HepG2 (cell line): ENCODE measurements around the gene CDC42EP4. TPM values are rescaled to one million over a fixed set of nuclear protein-coding genes. Genes with fewer than 3 reads are reported as not detected.
A peak's percentile ranks its signal among the peaks of the same experiment; 100 is the strongest.

Experiments used
- AGO1 ChIP-seq: fragments of 200-400 bp; formaldehyde crosslinking; IDR thresholded peaks from 2 replicates; pipeline ENCODE4 v1.6.1; 2017; ENCODE audit warnings: mild to moderate bottlenecking, low read depth, low read length, moderate library complexity; ENCODE audit not compliant: poor library complexity, severe bottlenecking
- BCLAF1 ChIP-seq: fragments of 450-650 bp; IDR thresholded peaks from 2 replicates; pipeline ENCODE4 v1.6.1; 2017; ENCODE audit warnings: mild to moderate bottlenecking
- E2F1 ChIP-seq: sonication (generic); formaldehyde crosslinking; IDR thresholded peaks from 2 replicates; pipeline ENCODE4 v1.5.0; 2020; ENCODE audit warnings: missing genetic modification reagents
- HDAC6 ChIP-seq: fragments of 200-600 bp; sonication (generic); IDR thresholded peaks from 2 replicates; pipeline ENCODE4 v1.7.0; 2017; ENCODE audit warnings: mild to moderate bottlenecking, antibody characterized with exemption, low read length, low read depth
- HNF4G ChIP-seq, 2 experiments: sonication (generic) in 1 of 2; formaldehyde crosslinking in 1 of 2; IDR thresholded peaks; 2 replicates each; pipeline versions ENCODE4 v1.4.0 to v1.6.1; 2011 to 2020; ENCODE audit warnings: borderline replicate concordance in 2 of 2, low read depth in 2 of 2, mild to moderate bottlenecking in 2 of 2, low read length in 1 of 2, missing genetic modification reagents in 1 of 2, moderate library complexity in 1 of 2
- HNRNPLL ChIP-seq: fragments of 200-400 bp; formaldehyde crosslinking; IDR thresholded peaks from 2 replicates; pipeline ENCODE4 v1.6.1; 2017; ENCODE audit warnings: mild to moderate bottlenecking, low read depth, low read length; ENCODE audit not compliant: poor library complexity, severe bottlenecking
- MEF2D ChIP-seq: sonication (generic); formaldehyde crosslinking; IDR thresholded peaks from 2 replicates; pipeline ENCODE4 v1.5.1; 2020; ENCODE audit warnings: mild to moderate bottlenecking, missing genetic modification reagents
- MXD3 ChIP-seq: IDR thresholded peaks from 2 replicates; pipeline ENCODE4 v1.6.1; 2016; ENCODE audit warnings: mild to moderate bottlenecking, missing biosample characterization, missing genetic modification reagents
- NFE2L1 ChIP-seq: sonication (generic); formaldehyde crosslinking; IDR thresholded peaks from 2 replicates; pipeline ENCODE4 v1.4.0; 2020; ENCODE audit warnings: missing genetic modification reagents, mild to moderate bottlenecking, borderline replicate concordance
- NFKB2 ChIP-seq: sonication (generic); formaldehyde crosslinking; IDR thresholded peaks from 2 replicates; pipeline ENCODE4 v1.4.0; 2020; ENCODE audit warnings: missing genetic modification reagents, borderline replicate concordance
- RAD21 ChIP-seq: fragments of 450-650 bp; formaldehyde crosslinking; IDR thresholded peaks from 2 replicates; pipeline ENCODE4 v1.5.0; 2020; ENCODE audit warnings: mild to moderate bottlenecking
- RBM22 ChIP-seq: fragments of 200-400 bp; formaldehyde crosslinking; optimal IDR thresholded peaks from 2 replicates; pipeline ENCODE3; 2017; ENCODE audit warnings: mild to moderate bottlenecking, low read length, moderate library complexity
- SNAI1 ChIP-seq: sonication (generic); formaldehyde crosslinking; IDR thresholded peaks from 2 replicates; pipeline ENCODE4 v1.5.0; 2020; ENCODE audit warnings: mild to moderate bottlenecking, missing genetic modification reagents, borderline replicate concordance
- ZIK1 ChIP-seq: sonication (generic); formaldehyde crosslinking; IDR thresholded peaks from 2 replicates; pipeline ENCODE4 v1.5.0; 2020; ENCODE audit warnings: mild to moderate bottlenecking, low read depth, missing genetic modification reagents, borderline replicate concordance
- ZNF263 ChIP-seq: sonication (generic); formaldehyde crosslinking; IDR thresholded peaks from 2 replicates; pipeline ENCODE4 v1.4.0; 2020; ENCODE audit warnings: missing genetic modification reagents
- ZNF274 ChIP-seq: sonication (generic); formaldehyde crosslinking; IDR thresholded peaks from 2 replicates; pipeline ENCODE4 v1.5.1; 2020; ENCODE audit warnings: mild to moderate bottlenecking, missing genetic modification reagents
- ZNF3 ChIP-seq: IDR thresholded peaks from 2 replicates; pipeline ENCODE4 v1.7.0; 2017; ENCODE audit warnings: inconsistent platforms
- ZNF350 ChIP-seq: sonication (generic); formaldehyde crosslinking; IDR thresholded peaks from 2 replicates; pipeline ENCODE4 v1.4.0; 2020; ENCODE audit warnings: mild to moderate bottlenecking, low read depth, missing genetic modification reagents, borderline replicate concordance
- ZNF572 ChIP-seq: sonication (generic); formaldehyde crosslinking; IDR thresholded peaks from 2 replicates; pipeline ENCODE4 v1.5.1; 2020; ENCODE audit warnings: mild to moderate bottlenecking, missing genetic modification reagents
- ZNF772 ChIP-seq: sonication (generic); formaldehyde crosslinking; IDR thresholded peaks from 2 replicates; pipeline ENCODE4 v1.5.0; 2020; ENCODE audit warnings: mild to moderate bottlenecking, missing genetic modification reagents
- ZNF782 ChIP-seq: sonication (generic); formaldehyde crosslinking; IDR thresholded peaks from 2 replicates; pipeline ENCODE4 v1.4.0; 2020; ENCODE audit warnings: missing genetic modification reagents, mild to moderate bottlenecking, borderline replicate concordance
- ZSCAN31 ChIP-seq: sonication (generic); formaldehyde crosslinking; IDR thresholded peaks from 2 replicates; pipeline ENCODE4 v1.5.0; 2020; ENCODE audit warnings: low read depth, mild to moderate bottlenecking, missing genetic modification reagents
- polyA plus RNA-seq, 8 experiments: library from polyadenylated mRNA; depleted of rRNA in 3 of 8; stranded (reverse) in 7 of 8; unstranded in 1 of 8; fragments of >200 nt; fragmentation: Illumina TruSeq in 4 of 8; extraction: Trizol in 4 of 8; gene quantifications; 2 replicates each; pipeline versions ENCODE4 v1.2.1 to v1.2.3, GENCODE V29; 2011 to 2016; ENCODE audit warnings: low read depth in 4 of 8, missing spikeins in 1 of 8, mixed read lengths in 1 of 8; ENCODE audit not compliant: insufficient read depth in 1 of 8
- total RNA-seq, 5 experiments: library from RNA; depleted of rRNA; stranded (reverse); fragments of >200 nt; fragmentation: Illumina TruSeq; extraction: Trizol; gene quantifications; 2 replicates each; pipeline ENCODE4 v1.2.3, GENCODE V29; 2016; ENCODE audit warnings: low read depth in 1 of 5

CDC42EP4 gene
- total and polyA plus RNA-seq, 2 of the 13 experiments (the other 11 are each of a cell fraction or from before 2014, with no cell fraction given) = 19.0 to 54.0 TPM

- TF ChIP-seq ZNF782 (CRISPR knock-in tag) (peak; percentile 15; the same call in 1 of the 2 replicates), ZNF772 (CRISPR knock-in tag) (no peak), E2F1 (no peak), ZNF263 (CRISPR knock-in tag) (peak; percentile 8; the same call in 1 of the 2 replicates), NFE2L1 (CRISPR knock-in tag) (no peak), BCLAF1 (no peak), HNRNPLL (no peak), HNF4G (IDR thresholded peaks at IDR 0.05; ENCODE audit: borderline replicate concordance, low read depth, low read length) (peak; percentile 20; the same call in 1 of the 2 replicates), HNF4G (CRISPR knock-in tag; IDR thresholded peaks at IDR 0.05; ENCODE audit: borderline replicate concordance, low read depth) (no peak), ZIK1 (CRISPR knock-in tag) (no peak), RAD21 (CRISPR knock-in tag) (no peak), ZNF572 (CRISPR knock-in tag) (0 out of 2 replicates have a peak, but pooled peaks have one; percentile 34), ZNF3 (CRISPR knock-in tag) (no peak), MXD3 (CRISPR knock-in tag) (no peak; the same call in 1 of the 2 replicates), MEF2D (CRISPR knock-in tag) (peak; percentile 26; the same call in 1 of the 2 replicates), ZNF274 (CRISPR knock-in tag) (peak; percentile 59; the same call in 1 of the 2 replicates), RBM22 (no peak), ZSCAN31 (no peak), ZNF350 (CRISPR knock-in tag) (no peak; the same call in 1 of the 2 replicates), HDAC6 (0 out of 2 replicates have a peak, but pooled peaks have one; percentile 43), NFKB2 (0 out of 2 replicates have a peak, but pooled peaks have one; percentile 19), SNAI1 (CRISPR knock-in tag) (peak; percentile 63; the same call in 1 of the 2 replicates), AGO1 (no peak)
Measured at GRCh38 chr17:73309727-73310596, 1.8 kb downstream of the CDC42EP4 start (continued).
